Stimulated activated naive B cell treated with anti-CD40 and anti-IgM and Interleukin-4, amounts not matched to agents 10 μg/mL and 1 μg/mL and 100 μg/mL, for 72 hours (primary cell): ENCODE measurements around the gene WDR33.
"Not testable (repeated sequence)": the region's sequence is repeated elsewhere in the genome, so short reads cannot be mapped to it uniquely, and the experiment has no call there.

Experiments
- ATAC-seq, 2 donors: fragments of 150-1000 bp; cut with Tn5 transposase; replicated peaks; 2 replicates each; pipeline ENCODE4 v1.10.0; 2021; ENCODE audit warnings: moderate library complexity in 1 of 2
- DNase-seq: peaks from one replicate; pipeline ENCODE4 v3.0.0; 2021
- H3K27ac Mint-ChIP-seq: one replicate; pipeline ENCODE4 v1.8.0; 2022; ENCODE audit warnings: mild to moderate bottlenecking, mixed read lengths
- H3K27me3 Mint-ChIP-seq, 2 donors: one replicate each; pipeline ENCODE4 v1.8.0; 2022; ENCODE audit warnings: mixed read lengths in 2 of 2
- H3K36me3 Mint-ChIP-seq, 2 donors: one replicate each; pipeline ENCODE4 v1.8.0; 2022; ENCODE audit warnings: mixed read lengths in 2 of 2, mild to moderate bottlenecking in 1 of 2
- H3K4me1 Mint-ChIP-seq, 2 donors: one replicate each; pipeline ENCODE4 v1.8.0; 2022; ENCODE audit warnings: mixed read lengths in 2 of 2, mild to moderate bottlenecking in 1 of 2
- H3K4me3 Mint-ChIP-seq, 2 donors: one replicate each; pipeline ENCODE4 v1.8.0; 2022; ENCODE audit warnings: mild to moderate bottlenecking in 2 of 2, mixed read lengths in 2 of 2, moderate library complexity in 1 of 2
- H3K9me3 Mint-ChIP-seq, 2 donors: one replicate each; pipeline ENCODE4 v1.8.0; 2022; ENCODE audit warnings: mixed read lengths in 2 of 2, mild to moderate bottlenecking in 1 of 2

Gene WDR33

GRCh38 chr2:127826047-127826446 is 15.1 kb upstream of the WDR33 start:
- peaks cover 17 to 18% of the 10 kb centered on the region in 2 donors for H3K27me3 Mint-ChIP-seq
- H3K4me1 Mint-ChIP-seq = peaks cover 15 to 30% of the 10 kb centered on the region in 2 donors
- H3K9me3 Mint-ChIP-seq = peaks cover 15 to 32% of the 10 kb centered on the region in 2 donors
- no peak overlapping the region for H3K27ac Mint-ChIP-seq
- H3K4me3 Mint-ChIP-seq = no peak overlapping the region
- H3K36me3 Mint-ChIP-seq = peaks cover 14 to 30% of the 10 kb centered on the region in 2 donors
- no peak for ATAC-seq
- no peak for DNase-seq

GRCh38 chr2:127820080-127820668 is 9.2 kb upstream of the WDR33 start:
- Mint-ChIP-seq H3K27ac (no peak overlapping the region), H3K27me3 (peaks cover 16 to 25% of the 10 kb centered on the region in 2 donors), H3K36me3 (peaks cover 3 to 8% of the 10 kb centered on the region in 2 donors), H3K4me1 (no peaks in the 10 kb centered on the region), H3K4me3 (no peak overlapping the region), H3K9me3 (peaks cover 12 to 29% of the 10 kb centered on the region in 2 donors)
- no peak for ATAC-seq
- no peak for DNase-seq

GRCh38 chr2:127818794-127819425 is 7.9 kb upstream of the WDR33 start:
- DNase-seq (no peak), ATAC-seq (no peak)
- no peak overlapping the region for H3K4me3 Mint-ChIP-seq
- H3K9me3 Mint-ChIP-seq = peaks cover 12 to 29% of the 10 kb centered on the region in 2 donors
- H3K4me1 Mint-ChIP-seq = no peaks in the 10 kb centered on the region
- H3K36me3 Mint-ChIP-seq = peaks cover 3 to 8% of the 10 kb centered on the region in 2 donors
- H3K27me3 Mint-ChIP-seq = peaks cover 16 to 25% of the 10 kb centered on the region in 2 donors
- no peak overlapping the region for H3K27ac Mint-ChIP-seq

- ATAC-seq = no peak
Measured at GRCh38 chr2:127818241-127818640, 7.3 kb upstream of the WDR33 start.

GRCh38 chr2:127814677-127815076 is 3.7 kb upstream of the WDR33 start:
- Mint-ChIP-seq H3K36me3 (peaks cover 6 to 12% of the 10 kb centered on the region in 2 donors), H3K27ac (no peak overlapping the region), H3K4me1 (peaks cover 11 to 17% of the 10 kb centered on the region in 2 donors), H3K4me3 (no peak overlapping the region), H3K9me3 (peaks cover 4 to 5% of the 10 kb centered on the region in 2 donors), H3K27me3 (peaks cover 11 to 14% of the 10 kb centered on the region in 2 donors)
- ATAC-seq = no peak
- no peak for DNase-seq

More at GRCh38 chr2:127818241-127818640, 7.3 kb upstream of the WDR33 start:
- peaks cover 16 to 25% of the 10 kb centered on the region in 2 donors for H3K27me3 Mint-ChIP-seq
- H3K4me1 Mint-ChIP-seq = no peaks in the 10 kb centered on the region
- H3K9me3 Mint-ChIP-seq = peaks cover 12 to 29% of the 10 kb centered on the region in 2 donors
- no peak for DNase-seq
- no peak overlapping the region for H3K27ac Mint-ChIP-seq
- H3K4me3 Mint-ChIP-seq = no peak overlapping the region
- H3K36me3 Mint-ChIP-seq = peaks cover 3 to 8% of the 10 kb centered on the region in 2 donors

- Mint-ChIP-seq H3K4me3 (peak overlapping the region in 1 of 2 donors; percentile 32), H3K4me1 (peaks cover 19 to 34% of the 10 kb centered on the region in 2 donors), H3K36me3 (peaks cover 11 to 19% of the 10 kb centered on the region in 2 donors)
- H3K27ac Mint-ChIP-seq, DNase-seq, ATAC-seq, H3K27me3 Mint-ChIP-seq, H3K9me3 Mint-ChIP-seq: not testable (repeated sequence)
Measured at GRCh38 chr2:127812441-127812840, 1.5 kb upstream of the WDR33 start.

- DNase-seq (no peak), ATAC-seq (peak in 1 of 2 donors; percentile 47)
- H3K36me3 Mint-ChIP-seq = peaks cover 13 to 22% of the 10 kb centered on the region in 2 donors
- peak overlapping the region; percentile 86 to 97 for H3K4me3 Mint-ChIP-seq
- H3K27ac Mint-ChIP-seq = peak overlapping the region; percentile 99
- H3K27me3 Mint-ChIP-seq = no peaks in the 10 kb centered on the region
- H3K9me3 Mint-ChIP-seq = no peaks in the 10 kb centered on the region
- peaks cover 21 to 42% of the 10 kb centered on the region in 2 donors for H3K4me1 Mint-ChIP-seq
Measured at GRCh38 chr2:127811397-127812321, 688 bp upstream of the WDR33 start.

GRCh38 chr2:127810156-127810618 is 784 bp downstream of the WDR33 start:
- peak overlapping the region; percentile 86 to 97 for H3K4me3 Mint-ChIP-seq
- DNase-seq (no peak), ATAC-seq (no peak)
- H3K36me3 Mint-ChIP-seq = peaks cover 20 to 29% of the 10 kb centered on the region in 2 donors
- H3K27ac Mint-ChIP-seq = peak overlapping the region; percentile 99
- H3K4me1 Mint-ChIP-seq = peaks cover 28 to 48% of the 10 kb centered on the region in 2 donors
- no peaks in the 10 kb centered on the region for H3K27me3 Mint-ChIP-seq
- H3K9me3 Mint-ChIP-seq = no peaks in the 10 kb centered on the region

GRCh38 chr2:127807678-127808353 is 3.2 kb downstream of the WDR33 start:
- ATAC-seq = no peak
- Mint-ChIP-seq H3K27me3 (no peaks in the 10 kb centered on the region), H3K9me3 (no peaks in the 10 kb centered on the region), H3K27ac (peak overlapping the region; percentile 1), H3K4me3 (peak overlapping the region in 1 of 2 donors; percentile 62), H3K4me1 (peaks cover 29 to 60% of the 10 kb centered on the region in 2 donors), H3K36me3 (peaks cover 20 to 33% of the 10 kb centered on the region in 2 donors)
- no peak for DNase-seq

GRCh38 chr2:127806860-127807259 is 4.1 kb downstream of the WDR33 start:
- H3K9me3 Mint-ChIP-seq, DNase-seq, H3K27me3 Mint-ChIP-seq, ATAC-seq, H3K4me3 Mint-ChIP-seq, H3K27ac Mint-ChIP-seq: not testable (repeated sequence)
- Mint-ChIP-seq H3K4me1 (peaks cover 24 to 57% of the 10 kb centered on the region in 2 donors), H3K36me3 (peaks cover 20 to 33% of the 10 kb centered on the region in 2 donors)

GRCh38 chr2:127805491-127805890 is 5.5 kb downstream of the WDR33 start:
- peak overlapping the region; percentile 83 for H3K27ac Mint-ChIP-seq
- H3K27me3 Mint-ChIP-seq = no peaks in the 10 kb centered on the region
- peak overlapping the region in 1 of 2 donors; percentile 0 for H3K4me3 Mint-ChIP-seq
- H3K4me1 Mint-ChIP-seq = peaks cover 27 to 60% of the 10 kb centered on the region in 2 donors
- DNase-seq = no peak
- no peak for ATAC-seq
- no peaks in the 10 kb centered on the region for H3K9me3 Mint-ChIP-seq
- H3K36me3 Mint-ChIP-seq = peaks cover 27 to 36% of the 10 kb centered on the region in 2 donors

- peaks cover 25 to 70% of the 10 kb centered on the region in 2 donors for H3K4me1 Mint-ChIP-seq
- DNase-seq = no peak
- H3K9me3 Mint-ChIP-seq = no peaks in the 10 kb centered on the region
- peaks cover 11 to 36% of the 10 kb centered on the region in 2 donors for H3K36me3 Mint-ChIP-seq
- H3K27me3 Mint-ChIP-seq = no peaks in the 10 kb centered on the region
- no peak for ATAC-seq
- no peak overlapping the region for H3K27ac Mint-ChIP-seq
- no peak overlapping the region for H3K4me3 Mint-ChIP-seq
Measured at GRCh38 chr2:127799926-127800325, 11.0 kb downstream of the WDR33 start.

GRCh38 chr2:127796389-127796788 is 14.6 kb downstream of the WDR33 start:
- peaks cover 32 to 71% of the 10 kb centered on the region in 2 donors for H3K4me1 Mint-ChIP-seq
- H3K27me3 Mint-ChIP-seq = no peaks in the 10 kb centered on the region
- H3K9me3 Mint-ChIP-seq = no peaks in the 10 kb centered on the region
- DNase-seq = no peak
- H3K27ac Mint-ChIP-seq = peak overlapping the region; percentile 25
- H3K36me3 Mint-ChIP-seq = peaks cover 10 to 39% of the 10 kb centered on the region in 2 donors
- peak; percentile 66 to 67 for ATAC-seq
- peak overlapping the region; percentile 1 to 2 for H3K4me3 Mint-ChIP-seq
